8988T (cell line): Measurements from ENCODE around the gene COL4A2.

ENCODE experiments used
- DNase-seq: peaks from one replicate; pipeline ENCODE4 v3.0.0; 2011

The COL4A2 gene

GRCh38 chr13:110503979-110504499 is 197.0 kb downstream of the COL4A2 start:
- no peak for DNase-seq

- DNase-seq = no peak
These were observed 198.5 kb downstream of the COL4A2 start for GRCh38 chr13:110505594-110505993.

DNA sequence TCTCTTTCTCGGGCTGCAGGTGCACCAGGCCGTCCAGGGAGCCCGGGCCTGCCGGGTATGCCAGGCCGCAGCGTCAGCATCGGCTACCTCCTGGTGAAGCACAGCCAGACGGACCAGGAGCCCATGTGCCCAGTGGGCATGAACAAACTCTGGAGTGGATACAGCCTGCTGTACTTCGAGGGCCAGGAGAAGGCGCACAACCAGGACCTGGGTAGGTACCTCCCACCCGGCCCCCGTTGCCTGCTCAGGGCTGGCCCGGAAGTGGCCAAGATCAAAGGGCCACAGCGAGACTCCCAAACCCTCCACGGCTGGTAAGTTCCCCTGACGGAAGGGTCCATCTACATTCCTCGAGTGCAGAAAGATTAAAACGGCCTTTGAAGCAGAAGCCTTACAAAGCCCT is 199.3 kb downstream of the COL4A2 start:
- no peak for DNase-seq

GRCh38 chr13:110506859-110507566 is 199.9 kb downstream of the COL4A2 start:
- no peak for DNase-seq

- DNase-seq = no peak
These were observed 200.7 kb downstream of the COL4A2 start for GRCh38 chr13:110507678-110508381.

DNA sequence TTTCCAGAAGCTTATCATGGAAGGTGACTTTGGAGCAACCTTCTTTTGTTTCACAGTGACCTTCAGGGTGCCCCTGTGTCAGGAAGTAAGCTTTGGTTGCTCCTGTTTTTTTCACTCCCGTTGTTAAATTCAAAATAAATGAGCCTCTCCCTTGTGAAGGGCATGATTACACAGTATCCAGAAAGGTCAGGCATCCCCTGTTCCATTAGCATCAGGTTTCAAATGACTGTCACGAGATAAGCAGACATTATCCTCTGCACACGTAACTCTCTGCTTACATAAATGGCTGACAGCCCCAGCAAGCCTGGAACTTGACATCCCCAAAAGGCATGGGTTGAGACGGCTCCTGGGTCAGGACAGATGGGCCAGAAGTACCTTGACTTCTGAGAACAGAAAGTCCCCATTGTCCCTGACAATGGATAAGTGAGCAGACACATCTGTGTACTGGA is 202.4 kb downstream of the COL4A2 start:
- no peak for DNase-seq

- DNase-seq = no peak
These were observed 203.1 kb downstream of the COL4A2 start for GRCh38 chr13:110509971-110510786.

- no peak for DNase-seq
These were observed 204.6 kb downstream of the COL4A2 start for GRCh38 chr13:110511509-110512181.

GRCh38 chr13:110512198-110512740 is 205.2 kb downstream of the COL4A2 start:
- no peak for DNase-seq

- no peak for DNase-seq
These were observed 209.4 kb downstream of the COL4A2 start for GRCh38 chr13:110516500-110516899.

DNA sequence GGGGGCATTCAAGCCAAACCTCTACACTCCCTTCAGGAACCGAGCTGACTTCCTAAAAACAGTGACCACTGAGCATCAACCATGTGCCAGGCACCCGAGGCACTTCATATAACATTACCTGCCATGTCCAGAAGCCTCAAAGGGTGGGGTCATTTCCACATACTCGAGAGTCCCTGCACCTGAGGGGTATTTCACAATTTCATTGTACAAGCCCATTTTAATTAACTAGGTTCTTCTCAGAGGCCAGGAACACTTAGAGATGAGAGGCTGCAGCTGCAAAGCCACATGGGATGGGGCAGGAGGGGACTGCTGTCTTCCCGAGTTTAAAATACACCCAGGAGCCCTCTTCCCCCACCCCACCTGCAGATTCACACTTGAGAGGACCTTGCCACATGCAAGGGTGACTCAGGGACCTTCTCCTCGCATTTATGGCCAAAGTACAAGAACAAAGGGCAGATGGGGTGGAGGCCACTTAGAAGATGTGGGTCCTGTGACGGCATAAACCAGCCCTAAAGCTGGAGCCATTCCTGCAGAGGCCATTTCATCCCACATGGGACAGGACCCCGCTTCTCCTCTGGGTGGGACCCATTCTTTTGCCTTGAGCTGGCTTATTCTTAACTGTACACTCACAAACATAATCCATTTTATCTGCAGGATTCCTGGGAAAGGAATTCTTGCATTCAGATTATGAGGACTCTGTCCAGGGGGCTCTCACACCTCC is 210.6 kb downstream of the COL4A2 start:
- no peak for DNase-seq

DNA sequence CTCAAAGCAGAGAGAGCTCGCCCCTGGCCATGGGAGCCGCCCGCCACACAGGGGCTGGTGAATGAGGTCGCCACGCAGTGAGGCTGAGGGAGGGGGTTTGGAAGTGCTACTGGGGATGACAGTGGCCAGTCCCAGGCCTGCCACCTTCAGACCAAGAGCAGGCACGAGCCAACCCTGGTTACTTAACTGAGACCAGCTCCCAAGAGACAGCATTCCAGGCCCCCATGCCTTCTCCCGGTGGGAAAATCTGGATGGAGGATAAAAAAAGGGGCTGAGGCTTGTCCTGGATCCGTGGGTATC is 211.1 kb downstream of the COL4A2 start:
- DNase-seq = no peak

- no peak for DNase-seq
These were observed 211.5 kb downstream of the COL4A2 start for GRCh38 chr13:110518571-110518970.

GRCh38 chr13:110519046-110519445 is 212.0 kb downstream of the COL4A2 start:
- DNase-seq = no peak

DNA sequence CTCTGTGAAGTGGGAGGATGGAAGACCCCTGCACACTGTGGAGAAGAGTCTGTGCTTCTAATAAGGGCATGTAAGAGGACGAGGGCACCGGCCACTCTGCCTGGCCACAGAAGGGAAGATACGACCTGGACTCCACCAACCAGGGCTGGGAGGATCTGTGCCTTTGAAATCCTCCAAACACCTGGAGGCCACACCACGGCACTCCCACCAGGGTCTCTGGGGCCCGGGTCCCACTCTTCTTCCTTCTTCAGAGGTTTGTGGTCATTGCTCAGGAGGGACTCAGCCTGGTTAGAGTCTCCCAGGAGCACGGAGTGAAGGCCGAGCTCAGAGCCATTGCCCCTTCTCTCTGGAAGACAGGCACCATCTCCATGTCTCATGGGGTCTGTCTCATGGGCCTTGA is 212.4 kb downstream of the COL4A2 start:
- no peak for DNase-seq

- DNase-seq = no peak
These were observed 213.6 kb downstream of the COL4A2 start for GRCh38 chr13:110520431-110521295.

GRCh38 chr13:110521296-110521680 is 214.2 kb downstream of the COL4A2 start:
- no peak for DNase-seq

- no peak for DNase-seq
These were observed 214.9 kb downstream of the COL4A2 start for GRCh38 chr13:110521946-110522345.

DNA sequence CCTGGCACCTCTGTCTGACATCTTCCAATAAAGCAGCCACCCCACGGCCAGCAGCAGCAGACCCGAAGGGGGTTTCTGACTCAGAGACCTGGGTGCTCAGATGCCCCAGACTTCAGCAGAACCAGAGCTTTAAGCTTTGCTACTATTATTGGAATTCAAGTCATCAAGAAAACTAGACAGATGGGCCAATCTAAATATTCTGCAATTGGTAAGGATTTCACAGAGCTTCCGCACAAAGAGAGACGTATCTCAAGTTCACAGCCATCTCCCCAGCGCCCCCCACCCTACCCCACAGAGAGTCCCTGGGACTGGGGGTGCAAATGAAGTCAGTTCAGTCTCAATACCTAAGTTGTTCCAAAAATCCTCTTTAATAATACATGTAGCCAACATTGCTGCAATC is 215.6 kb downstream of the COL4A2 start:
- no peak for DNase-seq

DNA sequence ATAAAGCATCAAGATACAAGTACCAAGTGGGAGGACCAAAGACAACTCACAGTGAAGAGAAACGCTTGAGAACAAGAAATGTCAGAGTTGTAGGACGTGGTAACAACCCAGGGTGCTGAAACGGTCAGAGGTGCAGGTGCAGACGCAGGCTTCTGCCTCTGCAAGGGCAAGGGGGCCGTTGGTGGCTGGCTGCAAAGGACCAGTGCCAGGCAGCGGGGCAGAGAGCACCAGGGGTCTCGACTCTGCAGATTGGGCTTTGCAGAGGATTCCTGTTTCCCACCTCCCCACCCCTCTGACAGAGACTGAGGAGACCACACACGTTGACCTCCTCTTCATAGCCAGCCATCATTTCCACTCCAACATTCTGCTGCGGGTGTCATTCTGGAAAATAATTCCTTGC is 216.1 kb downstream of the COL4A2 start:
- DNase-seq = no peak
